Kidney (tissue), 14 donors: ENCODE data around the gene FN3K. TPM values are rescaled to one million over a fixed set of nuclear protein-coding genes. Genes with fewer than 3 reads are reported as not detected.

Experiments used
- DNase-seq, 5 donors: peaks; one replicate each; pipeline ENCODE4 v3.0.0-alpha.2; 2013 to 2020
- FAIRE-seq: peaks from 2 replicates; lab custom pipeline; 2012; peaks lifted over from hg19 to GRCh38; lab: Jason Lieb, UNC
- H3K27ac ChIP-seq, 2 donors: one replicate each; pipeline ENCODE4 v1.7.0; 2013; ENCODE audit warnings: low read depth in 2 of 2, low read length in 2 of 2, inconsistent platforms in 1 of 2
- H3K27me3 ChIP-seq: one replicate; pipeline ENCODE4 v1.7.1; 2013; ENCODE audit warnings: low read length, inconsistent platforms; ENCODE audit not compliant: control insufficient read depth, insufficient read depth
- H3K36me3 ChIP-seq, 3 donors: one replicate each; pipeline versions ENCODE4 v1.7.0 to v1.7.1; 2013; ENCODE audit warnings: low read length in 3 of 3, control low read depth in 1 of 3, inconsistent platforms in 1 of 3; ENCODE audit not compliant: insufficient read depth in 3 of 3, control insufficient read depth in 2 of 3
- H3K4me1 ChIP-seq, 3 donors: one replicate each; pipeline versions ENCODE4 v1.7.0 to v1.7.1; 2013; ENCODE audit warnings: low read length in 3 of 3, inconsistent platforms in 1 of 3, low read depth in 1 of 3; ENCODE audit not compliant: control insufficient read depth in 2 of 3, insufficient read depth in 2 of 3
- H3K4me3 ChIP-seq, 3 donors: one replicate each; pipeline versions ENCODE4 v1.7.0 to v1.8.1; 2013; ENCODE audit warnings: low read length in 3 of 3, control low read depth in 1 of 3, inconsistent platforms in 1 of 3
- H3K9ac ChIP-seq, 3 donors: one replicate each; pipeline versions ENCODE4 v1.7.0 to v1.7.1; 2013; ENCODE audit warnings: low read length in 3 of 3, control low read depth in 1 of 3, inconsistent platforms in 1 of 3
- H3K9me3 ChIP-seq, 3 donors: one replicate each; pipeline versions ENCODE4 v1.7.0 to v1.7.1; 2013; ENCODE audit warnings: low read length in 3 of 3, control low read depth in 1 of 3, inconsistent platforms in 1 of 3; ENCODE audit not compliant: control insufficient read depth in 2 of 3, insufficient read depth in 1 of 3
- CTCF ChIP-seq: IDR thresholded peaks from 3 replicates; pipeline ENCODE4 v1.5.1; 2012; ENCODE audit warnings: mild to moderate bottlenecking, moderate library complexity, borderline replicate concordance; ENCODE audit not compliant: insufficient read depth; ENCODE audit errors: extremely low read depth
- intact Hi-C: fragments of 100-400 bp; cut with DNase I; formaldehyde crosslinking; loops from one replicate; pipeline ENCODE4 v1.11.1; 2022
- polyA plus RNA-seq: library from polyadenylated mRNA; stranded (reverse); fragments of 350-450 nt; fragmentation: Illumina TruSeq; extraction: RNeasy Lipid Tissue Mini Kit (QIAGEN cat#74804); gene quantifications from one replicate; pipeline ENCODE4 v1.2.3, GENCODE V29; 2014; ENCODE audit warnings: low read depth, low replicate concordance; ENCODE audit not compliant: insufficient read depth
- total RNA-seq: library from RNA; stranded (reverse); fragmentation: NEBNext Ultra II Directional; extraction: Animal tissue kit (Norgen Biotek cat#: 25700); gene quantifications from one replicate; pipeline ENCODE4 v1.2.1, GENCODE V29; 2021
- donor health status: control.
- donor health status: control.
- donor health status: control.
- donor health status: control.
- donor health status: control.
- donor health status: DM: yes; HTN: yes; CAD: no.
- donor health status: Normal renal cell carcinoma (clear cell type).

Gene FN3K
- total and polyA plus RNA-seq, 2 donors from 2014 or later = 33.3 to 114 TPM

GRCh38 chr17:82732118-82732743 is 3.2 kb upstream of the FN3K start:
- Histone ChIP-seq H3K4me3 (no peak overlapping the region), H3K36me3 (peaks cover 0 to 14% (median 0%) of the 10 kb centered on the region in 3 donors), H3K9me3 (no peaks in the 10 kb centered on the region), H3K27me3 (no peaks in the 10 kb centered on the region), H3K9ac (no peak overlapping the region), H3K27ac (no peak overlapping the region), H3K4me1 (peaks cover 0 to 6% (median 0%) of the 10 kb centered on the region in 3 donors)
- intact Hi-C loops = no loop called here
- FAIRE-seq = no peak
- no peak for DNase-seq
- TF ChIP-seq CTCF = no peak

- Histone ChIP-seq H3K9me3 (peaks cover 0 to 2% (median 0%) of the 10 kb centered on the region in 3 donors), H3K4me1 (peaks cover 0 to 9% (median 8%) of the 10 kb centered on the region in 3 donors), H3K27me3 (no peaks in the 10 kb centered on the region), H3K27ac (peak overlapping the region; percentile 69 to 92), H3K4me3 (peak overlapping the region in 2 of 3 donors; percentile 70 to 79), H3K9ac (peak overlapping the region in 2 of 3 donors; percentile 24 to 80), H3K36me3 (peaks cover 9 to 25% (median 10%) of the 10 kb centered on the region in 3 donors)
- TF ChIP-seq CTCF = no peak
- intact Hi-C loops = no loop called here
- DNase-seq = peak in 1 of 5 donors; percentile 63
- no peak for FAIRE-seq
These were observed 1.2 kb downstream of the FN3K start for GRCh38 chr17:82736511-82737185.

- H3K4me1 ChIP-seq = peaks cover 0 to 9% (median 8%) of the 10 kb centered on the region in 3 donors
- DNase-seq = peak in 1 of 5 donors; percentile 5
- TF ChIP-seq CTCF = no peak
- peaks cover 0 to 2% (median 0%) of the 10 kb centered on the region in 3 donors for H3K9me3 ChIP-seq
- H3K9ac ChIP-seq = peak overlapping the region in 1 of 3 donors; percentile 12
- no peak for FAIRE-seq
- H3K4me3 ChIP-seq = peak overlapping the region in 1 of 3 donors; percentile 39
- H3K36me3 ChIP-seq = peaks cover 9 to 28% (median 13%) of the 10 kb centered on the region in 3 donors
- no peaks in the 10 kb centered on the region for H3K27me3 ChIP-seq
- intact Hi-C loops = no loop called here
- H3K27ac ChIP-seq = peak overlapping the region in 1 of 2 donors; percentile 43
These were observed 2.8 kb downstream of the FN3K start for GRCh38 chr17:82737967-82738877.
